GM23338 (cell line): ENCODE measurements around the gene TCF7L2. TPM values are rescaled to one million over a fixed set of nuclear protein-coding genes. Genes with fewer than 3 reads are reported as not detected.

Experiments used
- ATAC-seq: fragments of 200-7000 bp; cut with Tn5 transposase; 3 replicates; pipeline ENCODE4 v1.9.1; 2020
- DNase-seq: peaks from one replicate; pipeline ENCODE4 v3.0.0-alpha.2; 2015; ENCODE audit warnings: low spot score
- H2AFZ ChIP-seq: fragments of 200-600 bp; sonication (generic); 2 replicates; pipeline ENCODE4 v1.8.0; 2016; ENCODE audit warnings: antibody characterized with exemption, mild to moderate bottlenecking, moderate library complexity
- H3F3A ChIP-seq: fragments of 200-600 bp; sonication (generic); replicated peaks from 2 replicates; pipeline ENCODE4 v1.8.0; 2017; ENCODE audit warnings: antibody characterized with exemption, mixed run types, low read depth
- H3K27ac ChIP-seq: fragments of 200-600 bp; sonication (generic); 2 replicates; pipeline ENCODE4 v1.6.1; 2016; ENCODE audit warnings: low read depth
- H3K27me3 ChIP-seq: fragments of 200-600 bp; sonication (generic); 2 replicates; pipeline ENCODE4 v1.8.0; 2016; ENCODE audit warnings: mild to moderate bottlenecking, mixed run types, moderate library complexity; ENCODE audit not compliant: insufficient read depth
- H3K36me3 ChIP-seq: fragments of 200-600 bp; sonication (generic); 2 replicates; pipeline ENCODE4 v1.8.0; 2016; ENCODE audit warnings: mild to moderate bottlenecking; ENCODE audit not compliant: insufficient read depth
- H3K4me1 ChIP-seq: fragments of 200-600 bp; sonication (generic); 2 replicates; pipeline ENCODE4 v1.8.0; 2016; ENCODE audit warnings: mild to moderate bottlenecking, moderate library complexity; ENCODE audit not compliant: insufficient read depth
- H3K4me2 ChIP-seq: fragments of 200-600 bp; sonication (generic); 2 replicates; pipeline ENCODE4 v1.7.1; 2017; ENCODE audit warnings: mixed run types
- H3K4me3 ChIP-seq: fragments of 200-600 bp; sonication (generic); 2 replicates; pipeline ENCODE4 v1.6.1; 2016; ENCODE audit warnings: mixed run types
- H3K79me2 ChIP-seq: fragments of 200-600 bp; sonication (generic); replicated peaks from 2 replicates; pipeline ENCODE4 v1.8.0; 2017; ENCODE audit warnings: mild to moderate bottlenecking; ENCODE audit not compliant: insufficient read depth
- H3K9me2 ChIP-seq: fragments of 200-600 bp; sonication (generic); 2 replicates; pipeline ENCODE4 v1.8.0; 2017; ENCODE audit not compliant: insufficient read depth
- H4K20me1 ChIP-seq: fragments of 200-600 bp; sonication (generic); replicated peaks from 2 replicates; pipeline ENCODE4 v1.8.0; 2017; ENCODE audit warnings: mild to moderate bottlenecking; ENCODE audit not compliant: insufficient read depth
- H3K27ac Mint-ChIP-seq: 2 replicates; pipeline ENCODE4 v1.8.0; 2020; ENCODE audit warnings: inconsistent platforms, mild to moderate bottlenecking, moderate library complexity, mixed read lengths
- H3K27me3 Mint-ChIP-seq: 3 replicates; pipeline ENCODE4 v1.8.0; 2022; ENCODE audit warnings: low read depth, mild to moderate bottlenecking, moderate library complexity, mixed read lengths, inconsistent platforms; ENCODE audit not compliant: insufficient read depth, poor library complexity
- H3K36me3 Mint-ChIP-seq: 3 replicates; pipeline ENCODE4 v1.8.0; 2021; ENCODE audit warnings: low read depth, mild to moderate bottlenecking, inconsistent platforms, moderate library complexity, mixed read lengths
- H3K4me1 Mint-ChIP-seq: 3 replicates; pipeline ENCODE4 v1.8.0; 2020; ENCODE audit warnings: mild to moderate bottlenecking, inconsistent platforms, mixed read lengths
- H3K4me3 Mint-ChIP-seq: 3 replicates; pipeline ENCODE4 v1.8.0; 2021; ENCODE audit warnings: moderate library complexity, mild to moderate bottlenecking, inconsistent platforms, mixed read lengths
- H3K9me3 Mint-ChIP-seq: 3 replicates; pipeline ENCODE4 v1.8.0; 2020; ENCODE audit warnings: moderate library complexity, mild to moderate bottlenecking, inconsistent platforms, mixed read lengths
- CREB1 ChIP-seq: fragments of 250-450 bp; sonication (Bioruptor Pico); IDR thresholded peaks from 2 replicates; pipeline ENCODE4 v1.5.0; 2020; ENCODE audit warnings: low read depth, mild to moderate bottlenecking, moderate library complexity
- ETS1 ChIP-seq: IDR thresholded peaks from 2 replicates; pipeline ENCODE4 v1.6.1; 2016; ENCODE audit warnings: antibody characterized with exemption
- EZH2phosphoT487 ChIP-seq: fragments of 200-600 bp; sonication (generic); IDR thresholded peaks from one replicate; pipeline ENCODE4 v1.8.1; 2018; ENCODE audit warnings: antibody characterized with exemption; ENCODE audit not compliant: unreplicated experiment
- JUNB ChIP-seq: IDR thresholded peaks from one replicate; pipeline ENCODE4 v1.6.1; 2016; ENCODE audit warnings: antibody characterized with exemption; ENCODE audit not compliant: unreplicated experiment
- NANOG ChIP-seq: IDR thresholded peaks from 2 replicates; pipeline ENCODE4 v1.6.1; 2016; ENCODE audit warnings: antibody characterized with exemption, borderline replicate concordance
- POLR2AphosphoS5 ChIP-seq: IDR thresholded peaks from 2 replicates; pipeline ENCODE4 v1.6.1; 2016; ENCODE audit warnings: antibody characterized with exemption, low read depth
- STAT1 ChIP-seq: IDR thresholded peaks from one replicate; pipeline ENCODE4 v1.6.1; 2016; ENCODE audit warnings: antibody characterized with exemption; ENCODE audit not compliant: unreplicated experiment
- ZNF114 ChIP-seq: fragments of 250-450 bp; sonication (Bioruptor Pico); IDR thresholded peaks from 2 replicates; pipeline ENCODE4 v1.5.0; 2020; ENCODE audit warnings: mild to moderate bottlenecking, moderate library complexity
- ZNF331 ChIP-seq: fragments of 250-450 bp; sonication (Bioruptor Pico); IDR thresholded peaks from 2 replicates; pipeline ENCODE4 v1.5.0; 2020; ENCODE audit warnings: low read depth, mild to moderate bottlenecking, moderate library complexity
- polyA plus RNA-seq: library from polyadenylated mRNA; unstranded; fragments of >200 nt; fragmentation: Nextera tagmentation; extraction: Ambion mirVana; gene quantifications from 2 replicates; pipeline ENCODE4 v1.2.1, GENCODE V29; 2016
- total RNA-seq: library from RNA; depleted of rRNA; stranded (reverse); fragments of >200 nt; shearing (Covaris generic); gene quantifications from 2 replicates; pipeline ENCODE4 v1.2.3, GENCODE V29; 2014
- TF ChIP-seq, protein P1 (sequence below), 2 experiments: fragments of 200-600 bp in 1 of 2; sonication (generic) in 1 of 2; conservative IDR thresholded peaks; 2 replicates each; pipeline versions ENCODE4 v1.5.1 to v1.6.1; 2016 to 2017; ENCODE audit warnings: antibody characterized with exemption in 2 of 2, low read depth in 2 of 2, mild to moderate bottlenecking in 2 of 2, moderate library complexity in 1 of 2
- TF ChIP-seq, protein P2 (sequence below): IDR thresholded peaks from one replicate; pipeline ENCODE4 v1.6.1; 2018; ENCODE audit warnings: antibody characterized with exemption; ENCODE audit not compliant: unreplicated experiment

TCF7L2 gene
- total and polyA plus RNA-seq, 2 experiments from 2014 or later: 32.2 to 80.8 TPM

DNA sequence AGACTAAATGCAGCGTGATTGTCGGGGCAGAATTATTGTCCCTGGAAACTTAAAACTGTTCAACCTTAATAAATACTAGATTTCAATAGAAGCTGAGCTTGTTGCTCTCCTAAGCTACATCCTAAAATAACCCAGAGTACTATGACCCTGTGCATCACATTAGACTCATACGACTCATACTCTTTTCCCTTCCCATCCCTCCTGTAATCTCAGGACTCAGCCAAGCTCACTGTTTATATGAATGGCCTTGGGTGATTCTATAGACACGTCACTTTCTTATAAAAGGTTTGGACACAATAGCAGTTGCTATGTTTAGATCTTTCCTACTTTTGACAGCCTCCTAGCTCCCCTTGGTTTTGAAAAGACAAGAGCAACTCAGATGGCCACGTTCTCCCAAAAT, 17.2 kb downstream of the TCF7L2 start:
- Mint-ChIP-seq H3K4me1 (peaks cover 48% of the 10 kb centered on the region), H3K36me3 (peaks cover 86% of the 10 kb centered on the region), H3K4me3 (no peak overlapping the region), H3K27ac (no peak overlapping the region), H3K27me3 (peaks cover 13% of the 10 kb centered on the region), H3K9me3 (no peaks in the 10 kb centered on the region)
- 0 out of 2 replicates have a peak overlapping the region, but pooled peaks have one; percentile 77 for H3K27ac ChIP-seq
- peaks cover 100% of the 10 kb centered on the region for H3K79me2 ChIP-seq
- no peak for DNase-seq
- H3K9me2 ChIP-seq: no peaks in the 10 kb centered on the region
- H3K4me3 ChIP-seq: no peak overlapping the region
- peaks cover 9% of the 10 kb centered on the region; the same call in 1 of the 2 replicates for H3F3A ChIP-seq
- H4K20me1 ChIP-seq: peaks cover 69% of the 10 kb centered on the region
- TF ChIP-seq, protein P1, sequence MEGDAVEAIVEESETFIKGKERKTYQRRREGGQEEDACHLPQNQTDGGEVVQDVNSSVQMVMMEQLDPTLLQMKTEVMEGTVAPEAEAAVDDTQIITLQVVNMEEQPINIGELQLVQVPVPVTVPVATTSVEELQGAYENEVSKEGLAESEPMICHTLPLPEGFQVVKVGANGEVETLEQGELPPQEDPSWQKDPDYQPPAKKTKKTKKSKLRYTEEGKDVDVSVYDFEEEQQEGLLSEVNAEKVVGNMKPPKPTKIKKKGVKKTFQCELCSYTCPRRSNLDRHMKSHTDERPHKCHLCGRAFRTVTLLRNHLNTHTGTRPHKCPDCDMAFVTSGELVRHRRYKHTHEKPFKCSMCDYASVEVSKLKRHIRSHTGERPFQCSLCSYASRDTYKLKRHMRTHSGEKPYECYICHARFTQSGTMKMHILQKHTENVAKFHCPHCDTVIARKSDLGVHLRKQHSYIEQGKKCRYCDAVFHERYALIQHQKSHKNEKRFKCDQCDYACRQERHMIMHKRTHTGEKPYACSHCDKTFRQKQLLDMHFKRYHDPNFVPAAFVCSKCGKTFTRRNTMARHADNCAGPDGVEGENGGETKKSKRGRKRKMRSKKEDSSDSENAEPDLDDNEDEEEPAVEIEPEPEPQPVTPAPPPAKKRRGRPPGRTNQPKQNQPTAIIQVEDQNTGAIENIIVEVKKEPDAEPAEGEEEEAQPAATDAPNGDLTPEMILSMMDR (conservative IDR thresholded peaks at IDR 0.05; ENCODE audit: low read depth in 2 of 2): no peak
- TF ChIP-seq, protein P2, sequence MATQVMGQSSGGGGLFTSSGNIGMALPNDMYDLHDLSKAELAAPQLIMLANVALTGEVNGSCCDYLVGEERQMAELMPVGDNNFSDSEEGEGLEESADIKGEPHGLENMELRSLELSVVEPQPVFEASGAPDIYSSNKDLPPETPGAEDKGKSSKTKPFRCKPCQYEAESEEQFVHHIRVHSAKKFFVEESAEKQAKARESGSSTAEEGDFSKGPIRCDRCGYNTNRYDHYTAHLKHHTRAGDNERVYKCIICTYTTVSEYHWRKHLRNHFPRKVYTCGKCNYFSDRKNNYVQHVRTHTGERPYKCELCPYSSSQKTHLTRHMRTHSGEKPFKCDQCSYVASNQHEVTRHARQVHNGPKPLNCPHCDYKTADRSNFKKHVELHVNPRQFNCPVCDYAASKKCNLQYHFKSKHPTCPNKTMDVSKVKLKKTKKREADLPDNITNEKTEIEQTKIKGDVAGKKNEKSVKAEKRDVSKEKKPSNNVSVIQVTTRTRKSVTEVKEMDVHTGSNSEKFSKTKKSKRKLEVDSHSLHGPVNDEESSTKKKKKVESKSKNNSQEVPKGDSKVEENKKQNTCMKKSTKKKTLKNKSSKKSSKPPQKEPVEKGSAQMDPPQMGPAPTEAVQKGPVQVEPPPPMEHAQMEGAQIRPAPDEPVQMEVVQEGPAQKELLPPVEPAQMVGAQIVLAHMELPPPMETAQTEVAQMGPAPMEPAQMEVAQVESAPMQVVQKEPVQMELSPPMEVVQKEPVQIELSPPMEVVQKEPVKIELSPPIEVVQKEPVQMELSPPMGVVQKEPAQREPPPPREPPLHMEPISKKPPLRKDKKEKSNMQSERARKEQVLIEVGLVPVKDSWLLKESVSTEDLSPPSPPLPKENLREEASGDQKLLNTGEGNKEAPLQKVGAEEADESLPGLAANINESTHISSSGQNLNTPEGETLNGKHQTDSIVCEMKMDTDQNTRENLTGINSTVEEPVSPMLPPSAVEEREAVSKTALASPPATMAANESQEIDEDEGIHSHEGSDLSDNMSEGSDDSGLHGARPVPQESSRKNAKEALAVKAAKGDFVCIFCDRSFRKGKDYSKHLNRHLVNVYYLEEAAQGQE: no peak
- TF ChIP-seq ZNF331 (CRISPR knock-in tag) (no peak), STAT1 (no peak), POLR2AphosphoS5 (no peak), JUNB (no peak), EZH2phosphoT487 (no peak), ZNF114 (CRISPR knock-in tag) (no peak), CREB1 (CRISPR knock-in tag) (no peak)
- H3K4me2 ChIP-seq: no peak overlapping the region
- H3K36me3 ChIP-seq: peaks cover 25% of the 10 kb centered on the region
- no peak overlapping the region for H2AFZ ChIP-seq
- ATAC-seq: no peak
- H3K27me3 ChIP-seq: no peaks in the 10 kb centered on the region
- H3K4me1 ChIP-seq: peaks cover 29% of the 10 kb centered on the region

- Histone ChIP-seq H3K79me2 (peaks cover 100% of the 10 kb centered on the region), H3K27me3 (no peaks in the 10 kb centered on the region), H2AFZ (no peak overlapping the region), H3F3A (peaks cover 9% of the 10 kb centered on the region; the same call in 1 of the 2 replicates), H3K9me2 (no peaks in the 10 kb centered on the region), H3K4me1 (peaks cover 18% of the 10 kb centered on the region), H3K4me2 (no peak overlapping the region), H3K36me3 (peaks cover 30% of the 10 kb centered on the region), H4K20me1 (peaks cover 78% of the 10 kb centered on the region), H3K27ac (no peak overlapping the region), H3K4me3 (no peak overlapping the region)
- H3K4me3 Mint-ChIP-seq: no peak overlapping the region; the same call in 2 of the 3 replicates
- H3K36me3 Mint-ChIP-seq: peaks cover 91% of the 10 kb centered on the region
- ATAC-seq (no peak), DNase-seq (no peak)
- peaks cover 5% of the 10 kb centered on the region for H3K27me3 Mint-ChIP-seq
- H3K4me1 Mint-ChIP-seq: peaks cover 39% of the 10 kb centered on the region
- H3K27ac Mint-ChIP-seq: no peak overlapping the region
- H3K9me3 Mint-ChIP-seq: no peaks in the 10 kb centered on the region
- TF ChIP-seq STAT1 (no peak), CREB1 (CRISPR knock-in tag) (no peak), NANOG (no peak), POLR2AphosphoS5 (no peak), JUNB (no peak), EZH2phosphoT487 (no peak), ETS1 (no peak)
- TF ChIP-seq, protein P1 (conservative IDR thresholded peaks at IDR 0.05; ENCODE audit: low read depth in 2 of 2): no peak
Observed at GRCh38 chr10:112969131-112969530, 19.1 kb downstream of the TCF7L2 start.
